M059J (cell line): ENCODE data around the gene F11. TPM values are rescaled to one million over a fixed set of nuclear protein-coding genes. Genes with fewer than 3 reads are reported as not detected.
"Not testable (repeated sequence)": the region's sequence is repeated elsewhere in the genome, so short reads cannot be mapped to it uniquely, and the experiment has no call there.

Source experiments
- DNase-seq: peaks from one replicate; pipeline ENCODE4 v3.0.0-alpha.2; 2012; ENCODE audit warnings: low read depth
- total RNA-seq: library from RNA; depleted of rRNA; stranded (reverse); fragments of >200 nt; shearing (Covaris generic); gene quantifications from 2 replicates; pipeline ENCODE4 v1.2.3, GENCODE V29; 2014; rRNA removed

Gene F11
- total RNA-seq, 1 experiment from 2014 or later, result not detected

DNA sequence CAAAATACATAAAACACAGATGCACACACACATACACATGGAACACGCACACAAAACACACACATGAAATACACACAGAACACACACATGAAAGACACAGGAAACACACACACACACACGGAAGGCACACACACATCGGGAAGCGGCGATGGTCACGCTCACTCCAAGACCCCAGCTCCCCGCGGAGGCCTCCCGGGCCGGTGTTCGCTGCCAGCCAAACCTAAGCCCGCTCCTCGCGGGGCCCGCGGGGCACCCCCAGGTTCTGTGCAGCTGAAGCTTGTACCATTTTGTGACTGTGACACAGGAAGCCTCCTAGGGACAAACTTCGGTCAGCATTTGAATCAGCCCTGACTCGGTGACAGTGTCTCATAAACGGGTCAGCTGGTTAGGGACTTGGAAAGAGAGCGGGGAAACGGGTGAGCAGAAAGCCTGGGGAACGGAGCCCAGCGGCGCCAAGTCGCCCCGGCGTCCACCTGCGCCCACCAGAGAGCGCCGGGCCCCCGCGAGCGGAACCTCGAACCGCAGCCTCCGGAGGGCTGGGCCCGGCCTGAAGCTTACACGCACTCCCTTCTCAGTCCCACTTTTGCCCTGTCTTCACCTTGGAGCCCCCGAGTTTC, 32.1 kb downstream of the F11 start:
- no peak for DNase-seq

DNA sequence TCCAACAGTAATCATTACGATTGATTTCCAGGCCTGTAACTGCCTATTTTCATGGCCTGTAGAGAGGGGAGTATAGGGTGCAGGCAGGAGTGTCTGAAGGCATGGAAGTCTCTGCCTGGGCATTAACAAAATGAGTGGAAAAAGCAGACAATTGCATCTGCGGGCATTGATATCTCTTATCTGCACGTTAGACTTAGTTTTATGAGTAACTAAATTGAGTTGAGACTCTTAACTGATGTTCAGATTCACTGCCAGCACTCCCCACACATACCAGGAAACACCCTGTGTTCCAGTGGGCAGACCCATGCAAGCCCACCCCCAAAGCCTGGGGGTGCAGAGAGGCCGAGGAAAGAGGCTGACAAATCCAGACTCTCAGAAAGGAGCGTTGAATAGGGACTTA, 33.3 kb downstream of the F11 start:
- no peak for DNase-seq

DNA sequence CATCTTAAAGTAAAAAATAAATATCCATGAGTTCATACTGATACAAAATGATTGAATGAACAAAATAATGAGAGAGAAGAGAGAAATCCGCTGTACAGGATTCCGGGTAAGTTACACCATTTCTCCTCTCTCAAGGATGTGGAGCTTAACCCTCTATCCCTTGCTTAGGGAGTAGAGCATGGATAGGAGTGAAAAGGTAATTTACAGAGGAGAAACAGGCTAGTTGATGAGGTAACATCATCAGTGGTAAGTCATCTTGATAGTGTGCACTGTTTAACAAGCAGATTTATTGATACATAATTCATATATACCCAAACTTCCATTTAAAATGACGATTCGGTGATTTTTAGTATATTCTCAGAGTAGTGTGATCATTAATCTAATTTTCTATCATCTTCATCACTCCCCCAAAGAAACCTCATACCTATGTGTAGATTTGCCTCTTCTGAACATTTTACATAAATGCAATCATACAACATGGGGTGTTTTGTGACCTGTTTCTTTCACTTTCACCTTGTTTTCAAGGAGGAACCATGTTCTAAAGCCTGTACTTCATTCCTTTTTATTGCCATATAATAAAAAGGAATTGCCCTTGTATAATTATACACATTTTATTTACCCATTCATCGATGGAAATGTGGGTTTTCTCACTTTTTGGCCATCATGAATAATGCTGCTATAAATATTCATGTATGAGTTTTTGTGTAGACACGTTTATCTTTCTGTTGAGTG, 34.8 kb downstream of the F11 start:
- DNase-seq, result no peak

DNA sequence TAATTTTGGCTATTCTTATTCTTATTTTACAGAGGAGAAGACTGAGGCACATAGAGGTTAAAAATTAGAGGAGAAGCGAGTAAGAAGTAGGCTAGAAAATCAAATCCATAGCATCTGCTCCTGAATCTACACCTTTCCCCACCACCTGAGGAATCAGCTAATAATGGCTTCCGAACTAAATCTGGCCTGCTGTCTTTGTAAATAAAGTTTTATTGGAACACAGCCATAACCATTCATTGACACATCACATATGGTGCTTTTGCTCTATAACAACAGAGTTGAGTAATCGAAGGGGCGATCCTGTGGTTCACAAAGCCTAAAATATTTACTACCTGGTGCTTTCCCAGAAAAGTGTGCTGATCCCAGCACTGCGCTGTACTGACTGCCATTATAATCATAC, 38.2 kb downstream of the F11 start:
- no peak for DNase-seq

DNA sequence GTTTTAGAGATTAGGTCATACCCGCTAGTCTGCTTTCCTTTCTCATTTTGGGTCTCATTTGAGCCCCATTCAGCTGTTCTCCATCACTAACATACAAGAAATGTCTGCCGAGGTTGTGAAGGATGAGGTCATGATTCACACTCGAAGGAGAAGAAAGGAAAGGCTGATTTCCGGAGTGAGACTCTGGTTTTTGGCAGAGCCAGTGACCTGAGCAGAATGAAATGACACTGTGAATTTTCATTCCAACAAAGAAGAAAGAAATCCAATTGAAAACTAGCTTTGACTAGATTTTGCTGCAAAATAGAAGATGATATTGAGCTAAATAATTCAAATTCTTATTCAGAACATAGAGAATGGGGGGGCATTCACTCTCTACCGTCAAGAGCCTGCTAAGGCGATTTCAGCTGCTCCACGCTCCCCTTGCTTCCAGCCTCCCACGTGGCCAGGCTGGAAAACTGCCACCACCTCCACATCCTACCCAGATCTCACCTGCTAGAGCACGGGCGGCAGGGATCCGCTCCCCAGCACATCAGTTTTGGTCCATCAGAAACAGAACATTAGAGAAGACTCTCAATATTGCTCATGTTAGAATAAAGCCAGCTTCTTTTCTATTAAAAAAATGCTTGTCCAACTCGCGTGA, 39.0 kb downstream of the F11 start:
- DNase-seq, result peak; percentile 12

DNA sequence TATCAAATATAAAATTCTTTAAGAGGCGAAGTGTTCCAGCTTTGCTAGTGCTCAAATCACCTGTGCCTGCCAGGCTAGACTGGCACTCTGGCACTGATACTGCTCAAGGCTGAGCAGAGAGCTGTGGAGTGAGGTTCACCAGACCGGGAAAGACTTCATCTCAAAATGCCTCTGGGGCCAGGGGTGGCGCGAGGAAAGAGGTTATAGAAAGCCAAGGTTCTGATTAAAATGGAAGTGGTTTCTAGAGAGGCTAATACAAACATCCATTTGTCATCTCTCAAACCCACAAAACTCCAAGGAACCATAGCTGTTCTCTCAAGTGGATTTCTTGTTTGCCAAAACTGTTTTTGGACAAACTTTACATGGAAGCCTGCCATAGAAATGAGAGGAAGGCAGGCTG, 41.5 kb downstream of the F11 start:
- no peak for DNase-seq

DNA sequence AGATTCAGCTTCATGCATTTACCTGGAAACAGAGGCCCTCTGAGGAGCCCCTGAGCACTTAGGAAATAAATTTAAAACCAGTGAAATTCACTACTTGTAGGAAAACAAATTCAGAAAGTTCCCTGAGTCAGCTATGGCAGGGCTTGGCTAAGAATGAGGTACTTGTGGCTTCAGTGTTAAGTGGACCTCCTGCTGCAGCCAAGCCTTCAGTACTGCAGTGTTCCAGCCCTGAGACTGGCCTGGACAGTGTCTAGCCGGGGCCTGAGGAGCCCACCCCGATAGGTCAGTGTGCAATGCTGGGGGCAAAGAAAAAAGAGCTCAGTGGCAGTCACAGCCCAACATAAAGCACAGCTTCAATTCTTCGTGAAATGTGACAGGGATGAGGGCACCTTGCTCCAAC, 41.9 kb downstream of the F11 start:
- no peak for DNase-seq

DNA sequence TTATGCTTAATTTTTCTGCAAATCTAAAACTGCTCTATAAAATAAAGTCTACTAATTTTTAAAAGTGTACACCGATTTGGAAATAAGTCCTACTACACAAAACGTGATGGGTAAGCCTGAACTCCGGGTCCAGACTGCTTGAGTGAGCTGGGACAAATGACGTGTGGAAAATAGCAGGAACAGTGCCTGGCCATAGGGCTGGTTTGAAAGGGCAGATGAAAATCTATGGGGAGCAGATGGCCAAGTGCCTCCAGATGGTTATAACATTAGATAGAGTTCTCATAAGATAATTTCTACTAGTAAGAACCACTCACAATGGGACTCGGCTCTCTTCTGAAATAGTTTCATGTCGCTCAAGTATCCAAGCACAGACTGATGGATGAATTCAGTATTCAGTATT, 52.5 kb downstream of the F11 start:
- no peak for DNase-seq

DNA sequence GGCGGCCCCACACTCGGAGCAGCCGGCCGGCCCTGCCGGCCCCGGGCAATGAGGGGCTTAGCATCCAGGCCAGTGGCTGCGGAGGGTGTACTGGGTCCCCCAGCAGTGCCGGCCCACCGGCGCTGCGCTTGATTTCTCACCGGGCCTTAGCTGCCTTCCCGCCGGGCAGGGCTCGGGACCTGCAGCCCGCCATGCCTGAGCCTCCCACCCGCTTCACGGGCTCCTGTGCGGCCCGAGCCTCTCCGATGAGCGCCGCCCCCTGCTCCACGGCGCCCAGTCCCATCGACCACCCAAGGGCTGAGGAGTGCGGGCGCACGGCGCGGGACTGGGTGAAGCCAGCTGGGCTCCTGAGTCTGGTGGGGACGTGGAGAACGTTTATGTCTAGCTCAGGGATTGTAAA, 58.7 kb downstream of the F11 start:
- not testable (repeated sequence) for DNase-seq

DNA sequence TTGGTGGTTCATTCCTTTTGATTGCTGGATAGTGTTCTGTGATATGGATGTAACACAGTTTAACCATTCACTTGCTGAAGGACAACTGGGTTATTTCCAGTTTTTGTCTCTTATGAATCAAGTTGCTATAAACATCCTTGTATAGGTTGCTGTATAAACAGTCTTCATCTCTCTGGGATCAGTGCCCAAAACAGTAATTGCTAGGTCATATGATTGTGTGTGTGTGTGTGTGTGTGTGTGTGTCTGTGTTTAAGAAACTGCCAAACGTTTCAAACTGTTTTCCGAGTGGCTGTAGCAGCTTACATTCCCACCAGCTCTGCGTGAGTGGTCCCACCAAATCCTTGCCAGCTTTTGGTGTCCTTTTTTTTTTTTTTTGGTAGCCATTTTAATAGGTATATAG, 60.4 kb downstream of the F11 start:
- DNase-seq, result no peak

DNA sequence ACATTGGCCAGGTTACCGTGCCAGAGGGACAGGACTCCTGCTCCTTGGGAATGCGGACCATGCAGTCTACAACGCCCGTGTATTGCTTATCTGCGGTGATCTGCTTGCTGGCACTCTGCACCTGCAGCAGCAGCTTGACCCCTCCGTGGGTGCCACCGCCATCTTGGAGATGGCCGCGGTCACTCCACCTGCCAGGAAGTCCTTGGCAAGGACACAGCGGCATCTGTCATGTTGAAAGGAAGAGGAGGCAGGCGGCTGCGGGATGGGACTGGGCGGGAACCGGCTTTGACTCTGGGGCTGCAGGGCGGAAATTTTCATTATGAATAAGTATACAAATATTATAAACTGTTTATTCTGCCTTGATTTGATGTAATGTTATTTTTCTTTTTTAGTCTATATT, 63.4 kb downstream of the F11 start:
- no peak for DNase-seq

DNA sequence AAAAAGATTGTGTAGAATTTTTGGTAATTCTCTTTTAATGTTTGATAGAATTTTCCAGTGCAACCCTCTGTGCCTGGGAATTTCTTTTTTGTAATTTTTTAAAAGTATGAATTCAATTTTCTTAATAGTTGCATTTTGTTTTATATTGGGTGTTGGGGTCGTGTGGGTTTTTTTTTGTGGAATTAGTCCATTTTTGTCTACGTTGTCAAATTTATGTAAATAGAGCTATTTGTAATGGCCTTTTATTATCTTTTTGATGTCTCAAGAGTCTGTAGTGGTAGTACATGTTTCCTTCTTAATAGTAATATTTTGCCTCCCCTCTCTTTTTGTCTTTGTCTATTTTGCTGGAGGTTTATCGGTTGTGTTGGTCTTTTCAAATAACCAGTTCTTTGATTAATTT, 64.4 kb downstream of the F11 start:
- no peak for DNase-seq

DNA sequence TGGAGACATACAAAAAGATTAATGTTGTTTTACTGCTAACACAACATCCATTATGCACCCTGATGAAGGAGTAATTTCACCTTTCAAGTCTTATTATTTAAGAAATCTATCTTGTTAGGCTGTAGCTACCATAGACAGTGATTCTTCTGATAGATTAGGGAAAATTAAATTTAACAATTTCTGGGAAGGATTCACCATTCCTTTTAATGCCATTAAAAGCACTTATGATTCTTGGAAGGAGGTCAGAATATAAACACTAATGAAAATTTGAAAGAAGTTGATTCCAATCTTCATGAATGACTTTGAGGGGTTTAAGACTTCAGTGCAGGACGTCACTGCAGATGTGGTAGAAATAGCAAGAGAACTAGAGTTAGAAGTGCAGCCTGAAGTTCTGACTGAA, 69.8 kb downstream of the F11 start:
- no peak for DNase-seq

Other genes with a start within 250 kb of the F11 start
- gene TLR3, start 197.0 kb upstream of the F11 start, total RNA-seq, result 6.7 and 7.2 TPM in 2 replicates
- gene FAM149A, start 161.5 kb upstream of the F11 start, total RNA-seq, result not detected in 2 replicates
- gene CYP4V2, start 74.6 kb upstream of the F11 start, total RNA-seq, result 0.34 and 1.5 TPM in 2 replicates
- not detected in 2 replicates for gene KLKB1, start 38.7 kb upstream of the F11 start, total RNA-seq